Measurements from ENCODE around the gene PCDH7. TPM values are rescaled to one million over a fixed set of nuclear protein-coding genes. Genes with fewer than 3 reads are reported as not detected.

PCDH7 gene
- polyA plus RNA-seq, 10 donors: 23.4 to 40.5 (median 31.9) TPM

DNA sequence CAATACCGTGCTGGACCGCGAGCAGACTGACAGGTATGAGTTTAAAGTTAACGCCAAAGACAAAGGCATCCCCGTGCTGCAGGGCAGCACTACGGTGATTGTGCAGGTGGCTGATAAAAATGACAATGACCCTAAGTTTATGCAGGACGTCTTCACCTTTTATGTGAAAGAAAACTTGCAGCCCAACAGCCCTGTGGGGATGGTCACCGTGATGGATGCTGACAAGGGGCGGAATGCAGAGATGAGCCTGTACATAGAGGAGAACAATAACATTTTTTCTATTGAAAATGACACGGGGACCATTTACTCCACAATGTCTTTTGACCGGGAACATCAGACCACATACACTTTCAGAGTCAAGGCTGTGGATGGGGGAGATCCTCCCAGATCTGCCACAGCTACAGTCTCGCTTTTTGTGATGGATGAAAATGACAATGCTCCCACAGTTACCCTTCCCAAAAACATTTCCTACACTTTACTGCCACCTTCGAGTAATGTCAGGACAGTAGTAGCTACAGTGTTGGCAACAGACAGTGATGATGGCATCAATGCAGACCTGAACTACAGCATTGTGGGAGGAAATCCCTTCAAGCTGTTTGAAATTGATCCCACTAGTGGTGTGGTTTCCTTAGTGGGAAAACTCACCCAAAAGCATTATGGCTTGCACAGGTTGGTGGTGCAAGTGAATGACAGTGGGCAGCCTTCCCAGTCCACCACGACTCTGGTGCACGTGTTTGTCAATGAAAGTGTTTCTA, 3.2 kb downstream of the PCDH7 start:
- DNase-seq: peak in 1 of 3 donors; percentile 63

GRCh38 chr4:30724247-30724646, 4.1 kb downstream of the PCDH7 start:
- DNase-seq: peak in 1 of 3 donors; percentile 55

- DNase-seq: peak in 1 of 3 donors; percentile 41
Observed at GRCh38 chr4:30725562-30725961, 5.4 kb downstream of the PCDH7 start.

GRCh38 chr4:30726090-30726675, 6.0 kb downstream of the PCDH7 start:
- DNase-seq: peak in 1 of 3 donors; percentile 60

- peak in 1 of 3 donors; percentile 46 for DNase-seq
Observed at GRCh38 chr4:30727409-30727808, 7.2 kb downstream of the PCDH7 start.

- DNase-seq: peak in 1 of 3 donors; percentile 25
Observed at GRCh38 chr4:30728311-30728710, 8.1 kb downstream of the PCDH7 start.

DNA sequence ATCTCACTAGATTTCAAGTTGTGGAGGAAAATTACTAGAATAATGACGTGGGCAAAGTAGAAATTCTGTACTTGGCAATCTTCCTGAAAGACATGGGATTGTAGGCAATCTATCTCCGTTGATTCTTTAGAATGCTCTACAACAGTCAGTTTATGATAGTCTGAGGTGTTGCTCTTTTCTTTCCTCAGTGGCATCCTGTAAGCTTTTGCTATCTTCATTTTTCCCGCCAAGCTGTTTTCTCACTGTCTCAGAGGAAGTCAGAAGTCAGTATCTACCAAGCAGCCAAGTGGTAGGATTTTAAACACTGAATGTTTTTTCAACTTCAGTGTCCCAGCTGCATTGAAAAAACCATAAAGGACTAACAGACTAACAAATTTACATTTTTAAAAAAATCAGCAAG, 23.7 kb downstream of the PCDH7 start:
- peak in 1 of 3 donors; percentile 18 for DNase-seq

- peak in 1 of 3 donors; percentile 28 for DNase-seq
Observed at GRCh38 chr4:30744386-30744785, 24.2 kb downstream of the PCDH7 start.

GRCh38 chr4:30744957-30745640, 24.9 kb downstream of the PCDH7 start:
- DNase-seq: peak in 1 of 3 donors; percentile 16

GRCh38 chr4:30746735-30747134, 26.6 kb downstream of the PCDH7 start:
- DNase-seq: no peak

GRCh38 chr4:30753316-30753715, 33.1 kb downstream of the PCDH7 start:
- no peak for DNase-seq

DNA sequence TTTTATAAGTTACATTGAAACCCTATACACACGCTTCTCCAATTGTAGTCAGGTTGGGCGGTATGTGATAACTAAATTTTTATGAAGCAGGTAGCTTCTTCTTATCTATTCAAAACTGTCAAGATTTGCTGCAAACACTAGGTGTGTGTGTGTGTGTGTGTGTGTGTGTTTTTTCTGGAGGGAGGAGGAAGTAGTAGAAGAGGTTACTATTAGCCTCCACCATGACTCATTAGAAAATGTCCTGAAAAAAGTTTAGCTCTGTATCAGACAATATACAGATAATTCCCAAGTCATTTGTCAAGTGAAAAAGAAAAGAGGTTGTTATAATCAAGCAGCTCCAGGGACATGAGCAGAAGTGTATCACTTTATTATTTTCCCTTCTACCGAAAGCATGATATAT, 33.9 kb downstream of the PCDH7 start:
- no peak for DNase-seq

DNA sequence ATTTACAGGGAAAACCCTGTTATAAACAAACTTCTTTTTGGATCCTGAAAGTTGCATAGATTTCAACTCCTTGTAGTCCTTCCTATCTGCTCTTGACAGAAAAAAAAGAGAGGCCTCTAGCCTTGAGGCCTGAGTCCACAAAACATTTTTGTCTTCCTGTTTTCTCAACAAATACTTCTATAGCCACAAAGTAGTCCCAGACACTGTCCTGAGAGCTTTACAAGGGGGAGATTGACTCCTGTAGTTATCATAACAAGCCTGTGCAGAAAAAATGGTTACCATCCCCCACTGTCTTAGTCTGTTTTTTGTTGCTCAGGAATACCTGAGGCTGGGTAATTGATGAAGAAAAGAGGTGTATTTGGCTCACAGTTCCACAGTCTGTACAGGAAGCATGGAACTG, 35.2 kb downstream of the PCDH7 start:
- DNase-seq: no peak

- DNase-seq: no peak
Observed at GRCh38 chr4:30756553-30756952, 36.4 kb downstream of the PCDH7 start.

- peak in 1 of 3 donors; percentile 71 for DNase-seq
Observed at GRCh38 chr4:30757357-30757756, 37.2 kb downstream of the PCDH7 start.

DNA sequence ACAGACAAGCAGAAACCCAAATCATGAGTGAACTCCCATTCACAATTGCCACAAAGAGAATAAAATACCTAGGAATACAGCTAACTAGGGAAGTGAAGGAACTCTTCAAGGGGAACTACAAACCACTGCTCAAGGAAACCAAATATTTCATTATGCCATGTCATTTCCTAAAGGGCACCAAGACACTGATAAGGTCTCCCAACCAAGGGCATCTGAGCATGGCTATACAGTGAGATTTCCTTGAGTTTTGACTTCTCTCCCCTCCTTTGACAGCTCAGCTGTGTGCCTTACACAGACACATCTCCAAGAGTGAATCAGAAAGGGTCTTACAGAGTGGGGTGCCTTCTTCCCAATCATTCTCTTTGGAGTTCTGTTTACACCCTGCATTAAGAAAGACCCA, 40.4 kb downstream of the PCDH7 start:
- DNase-seq: no peak

- peak in 1 of 3 donors; percentile 55 for DNase-seq
Observed at GRCh38 chr4:30763321-30763727, 43.2 kb downstream of the PCDH7 start.

- no peak for DNase-seq
Observed at GRCh38 chr4:30765022-30765421, 44.9 kb downstream of the PCDH7 start.

GRCh38 chr4:30767147-30767845, 47.1 kb downstream of the PCDH7 start:
- DNase-seq: peak in 2 of 3 donors; percentile 74 to 78

GRCh38 chr4:30768277-30768676, 48.1 kb downstream of the PCDH7 start:
- DNase-seq: peak; percentile 54 to 90 (median 80)

GRCh38 chr4:30769093-30769492, 48.9 kb downstream of the PCDH7 start:
- peak in 1 of 3 donors; percentile 53 for DNase-seq

GRCh38 chr4:30770049-30770549, 49.9 kb downstream of the PCDH7 start:
- DNase-seq: peak; percentile 83 to 94 (median 86)
